Activated T-cell treated with anti-CD3 and anti-CD28 coated beads for 1 hour (primary cell): ENCODE measurements around the gene TEX52.
"Not testable (repeated sequence)": the region's sequence is repeated elsewhere in the genome, so short reads cannot be mapped to it uniquely, and the experiment has no call there.

ENCODE experiments used
- DNase-seq: peaks from one replicate; pipeline ENCODE4 v3.0.0-alpha.2; 2020; ENCODE audit warnings: low read depth

Gene TEX52

GRCh38 chr12:2857021-2857431, at the start of gene TEX52:
TSS of gene TEX52 (minus strand) at chr12:2857039. CDS start at chr12:2857026, 13 bp downstream.
- DNase-seq, result no peak

GRCh38 chr12:2904260-2904659, 47.4 kb upstream of the TEX52 start:
- no peak for DNase-seq

- no peak for DNase-seq
Measured at GRCh38 chr12:2902272-2902880, 45.5 kb upstream of the TEX52 start.

GRCh38 chr12:2900642-2901041, 43.8 kb upstream of the TEX52 start:
- no peak for DNase-seq

GRCh38 chr12:2897418-2897817, 40.6 kb upstream of the TEX52 start:
- DNase-seq, result no peak

- no peak for DNase-seq
Measured at GRCh38 chr12:2895511-2895910, 38.7 kb upstream of the TEX52 start.

GRCh38 chr12:2895051-2895451, 38.2 kb upstream of the TEX52 start:
- DNase-seq, result no peak

GRCh38 chr12:2893007-2893406, 36.2 kb upstream of the TEX52 start:
- DNase-seq, result no peak

GRCh38 chr12:2892246-2892645, 35.4 kb upstream of the TEX52 start:
- DNase-seq, result no peak

- peak; percentile 29 for DNase-seq
Measured at GRCh38 chr12:2891240-2892053, 34.6 kb upstream of the TEX52 start.

- DNase-seq, result peak; percentile 97
Measured at GRCh38 chr12:2890388-2891239, 33.8 kb upstream of the TEX52 start, which contains the start of gene TULP3. TSS of gene TULP3 (plus strand) at chr12:2890891. CDS start at chr12:2890948, 57 bp downstream.

GRCh38 chr12:2890001-2890387, 33.2 kb upstream of the TEX52 start:
- DNase-seq, result no peak

- no peak for DNase-seq
Measured at GRCh38 chr12:2886768-2887450, 30.1 kb upstream of the TEX52 start.

GRCh38 chr12:2884810-2885209, 28.0 kb upstream of the TEX52 start:
- DNase-seq, result no peak

- no peak for DNase-seq
Measured at GRCh38 chr12:2879853-2880252, 23.0 kb upstream of the TEX52 start.

- no peak for DNase-seq
Measured at GRCh38 chr12:2877953-2878732, 21.3 kb upstream of the TEX52 start.

GRCh38 chr12:2877047-2877952, 20.5 kb upstream of the TEX52 start, which contains the start of the genes FOXM1 and RHNO1:
TSS of gene FOXM1 (minus strand) at chr12:2877174. CDS start at chr12:2874478, 2,696 bp downstream.
TSS of gene RHNO1 (plus strand) at chr12:2877223. CDS start at chr12:2885367, 8,144 bp downstream.
- DNase-seq, result peak; percentile 79

- DNase-seq, result no peak
Measured at GRCh38 chr12:2876431-2877046, 19.7 kb upstream of the TEX52 start.

- DNase-seq, result not testable (repeated sequence)
Measured at GRCh38 chr12:2868986-2869632, 12.3 kb upstream of the TEX52 start.
